ENCODE results near the gene SLC25A19.

The SLC25A19 gene

DNA sequence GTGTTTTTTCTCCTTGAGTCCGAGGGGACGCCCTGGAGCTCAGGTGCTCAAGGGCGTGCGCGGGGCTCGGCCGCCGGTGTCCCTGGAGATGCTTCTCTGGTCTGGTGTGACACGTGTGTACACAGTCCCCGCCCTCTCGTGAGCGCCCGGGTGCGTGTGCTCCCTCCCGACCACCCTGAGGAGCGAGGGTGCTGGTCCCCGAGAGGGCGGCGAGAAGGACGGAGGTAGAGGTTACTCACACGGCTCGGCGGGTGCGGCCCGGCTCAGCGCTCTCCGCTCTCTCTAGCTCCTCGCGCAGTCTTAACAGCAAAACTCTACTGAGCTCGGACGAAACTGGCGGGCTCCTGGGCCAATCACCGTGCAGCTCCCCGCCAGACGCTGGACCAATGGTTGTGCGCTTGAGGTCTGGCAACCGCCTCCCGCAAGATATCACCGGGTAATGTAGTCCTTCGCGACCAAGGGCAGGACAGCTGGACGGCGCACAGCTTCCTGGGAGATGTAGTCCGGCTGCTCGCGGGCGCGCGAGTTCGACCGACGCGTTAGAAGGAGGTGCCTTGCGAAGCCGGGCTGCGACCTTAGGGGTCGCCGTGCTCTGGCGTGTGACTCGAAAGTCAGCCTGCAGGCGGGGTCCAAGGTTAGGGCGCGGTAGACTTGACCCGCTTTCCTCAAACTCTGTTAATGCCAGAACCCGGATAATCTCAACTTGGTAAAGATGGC lies at the start of gene SLC25A19:
Gene SLC25A19, minus strand, starts transcription at position 319 of the 717 bp plus-strand sequence. CDS start 2,669 bp downstream, outside the sequence.
- peak; percentile 96 to 98 (median 97) for DNase-seq

DNA sequence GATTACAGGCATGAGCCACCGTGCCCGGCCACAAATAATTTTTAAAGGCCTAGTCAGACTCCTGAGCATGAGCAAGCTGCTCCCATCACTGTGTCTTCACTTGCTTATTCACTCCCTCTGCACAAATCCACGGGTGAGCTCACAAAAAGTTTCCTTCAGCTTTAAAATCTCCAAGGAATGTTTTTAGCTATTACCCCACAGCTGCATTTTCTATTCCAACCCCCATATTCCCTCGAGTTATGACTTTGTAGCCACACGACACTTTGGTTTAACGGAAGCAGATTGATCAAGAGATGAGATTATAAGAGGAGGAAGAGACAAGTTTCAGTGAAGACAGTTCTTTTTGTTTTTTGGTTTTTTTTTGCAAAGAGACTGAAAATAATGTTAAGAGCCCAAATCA lies 49.1 kb upstream of the SLC25A19 start:
- DNase-seq: no peak

DNA sequence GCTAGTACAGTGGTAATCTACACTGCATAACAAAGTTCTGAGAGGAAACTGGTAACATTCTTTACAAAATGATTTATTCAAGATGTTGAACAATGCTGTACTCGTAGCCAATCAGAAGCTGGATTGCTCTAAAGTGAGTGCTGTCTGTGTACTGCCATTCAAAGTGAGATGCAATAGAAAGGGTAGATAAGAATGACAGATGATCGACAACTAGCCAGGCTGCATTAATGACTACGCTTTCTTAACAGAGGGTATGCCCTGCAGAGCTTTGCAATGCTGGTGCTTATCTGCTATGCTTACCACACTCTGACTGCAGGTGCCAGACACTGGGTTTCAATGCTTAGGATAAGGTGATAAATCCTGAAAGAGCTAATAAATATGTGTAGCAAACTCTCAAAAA lies 46.1 kb upstream of the SLC25A19 start:
- DNase-seq: no peak

DNA sequence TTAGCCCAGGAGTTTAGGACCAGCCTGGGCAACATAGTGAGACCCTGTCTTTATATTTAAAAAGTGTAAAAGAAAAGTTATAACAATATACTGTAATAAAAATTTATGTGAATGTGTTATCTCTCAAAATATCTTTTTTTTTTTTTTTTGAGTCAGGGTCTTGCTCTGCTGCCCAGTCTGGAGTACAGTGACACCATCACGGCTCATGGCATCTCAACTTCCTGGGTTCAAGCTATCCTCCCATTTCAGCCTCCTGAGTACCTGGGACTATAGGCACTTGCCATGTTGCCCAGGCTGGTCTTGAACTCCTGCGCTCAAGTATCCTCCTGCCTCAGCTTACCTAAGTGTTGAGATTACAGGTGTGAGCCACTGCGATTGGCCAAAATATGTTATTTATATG lies 45.5 kb upstream of the SLC25A19 start:
- no peak for DNase-seq

GRCh38 chr17:75331671-75332070 lies 42.4 kb upstream of the SLC25A19 start:
- no peak for DNase-seq

DNA sequence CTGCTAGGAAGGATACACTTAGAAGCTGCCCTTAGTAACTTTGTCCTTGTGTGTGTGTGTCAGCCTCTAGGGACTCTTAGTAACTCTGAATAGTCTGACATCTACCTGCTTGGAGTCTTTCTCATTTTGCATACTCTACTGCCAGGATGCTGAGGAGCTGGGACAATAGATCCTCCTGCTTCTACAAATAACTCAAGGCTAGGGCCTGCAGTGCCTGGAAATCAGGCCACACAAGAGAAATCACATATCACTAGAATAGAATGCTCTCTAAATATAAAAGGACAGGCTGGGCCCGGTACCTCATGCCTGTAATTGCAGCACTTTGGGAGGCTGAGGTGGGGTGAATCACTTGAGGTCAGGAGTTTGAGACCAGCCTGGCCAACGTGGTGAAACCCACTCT lies 38.5 kb upstream of the SLC25A19 start:
- no peak for DNase-seq

- no peak for DNase-seq
These were observed 37.1 kb upstream of the SLC25A19 start for GRCh38 chr17:75326226-75326848.

DNA sequence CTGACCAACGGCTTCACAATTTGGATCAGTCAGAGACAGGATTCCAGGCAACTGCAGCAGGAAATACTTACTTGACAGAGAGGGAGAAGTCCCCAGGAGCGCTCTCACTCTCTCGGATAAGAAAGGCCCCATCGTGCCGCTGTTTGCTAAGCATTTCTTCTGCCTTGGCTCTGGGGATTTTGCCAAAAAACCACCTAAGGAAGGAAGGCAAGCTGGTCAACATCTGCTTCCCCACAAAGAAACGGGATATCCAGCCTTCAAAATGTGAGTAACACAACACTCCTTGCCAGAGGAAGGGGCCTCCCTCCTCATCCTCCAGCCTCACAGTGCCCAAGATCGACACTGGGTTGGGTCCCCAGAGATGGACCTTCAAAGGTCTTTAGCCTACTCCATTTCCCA lies 36.6 kb upstream of the SLC25A19 start:
- no peak for DNase-seq

DNA sequence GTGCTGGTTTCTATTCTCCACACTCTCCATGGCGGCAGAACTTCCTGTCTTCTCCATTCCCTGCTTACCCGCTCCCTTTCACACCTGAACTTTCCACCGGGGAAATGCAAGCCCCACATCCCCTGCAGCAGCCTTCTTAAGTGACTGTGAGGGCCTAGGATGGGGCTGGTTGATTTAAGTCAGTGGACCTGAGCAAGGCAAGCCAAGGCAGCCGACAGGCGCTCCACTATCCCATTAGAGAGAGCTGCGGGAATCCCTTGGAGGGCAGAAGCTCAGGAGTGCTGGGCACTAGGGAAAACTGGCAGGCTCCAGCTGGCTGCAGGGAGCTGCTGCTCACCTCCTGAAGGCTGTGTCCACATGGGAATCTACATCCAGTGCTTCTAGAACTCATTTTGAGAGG lies 36.1 kb upstream of the SLC25A19 start:
- no peak for DNase-seq

- DNase-seq: no peak
These were observed 32.3 kb upstream of the SLC25A19 start for GRCh38 chr17:75321506-75321905.

DNA sequence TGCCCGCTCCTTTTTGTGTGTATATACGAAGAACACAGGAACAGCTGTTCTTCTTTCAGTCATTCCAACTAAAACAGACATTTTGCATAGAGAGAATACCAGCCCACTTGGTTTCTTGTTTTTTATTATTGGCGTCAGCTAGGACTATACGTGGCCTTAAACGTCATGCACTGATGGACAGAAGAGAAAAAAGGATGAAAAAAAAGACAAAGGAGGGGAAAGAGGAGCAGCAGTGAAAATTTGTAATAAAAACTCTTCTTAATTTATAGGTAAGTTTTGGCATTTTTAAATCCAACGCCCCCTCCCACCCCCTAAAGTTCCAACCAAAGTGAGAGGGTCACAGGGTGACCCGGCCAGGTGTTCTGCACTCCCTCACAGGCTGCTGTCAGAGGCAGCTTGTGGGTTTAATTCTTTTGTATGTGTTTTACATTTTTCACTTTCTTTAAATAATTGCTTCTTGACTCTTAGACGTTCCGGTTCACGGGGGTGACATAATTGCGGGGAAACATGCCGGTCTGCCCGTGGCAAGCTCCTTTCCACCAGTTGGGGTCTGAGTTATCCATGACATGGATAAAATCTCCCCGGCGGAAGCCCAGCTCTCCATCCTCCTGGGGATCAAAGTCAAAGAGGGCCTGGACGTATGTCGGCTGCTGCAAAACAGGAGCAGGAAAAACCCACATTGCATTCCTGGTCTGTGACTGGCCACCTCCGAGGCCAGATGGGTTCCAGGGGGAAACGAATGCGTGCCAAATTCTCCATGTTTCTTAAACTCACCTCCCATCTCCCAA lies 30.9 kb upstream of the SLC25A19 start:
- no peak for DNase-seq

- DNase-seq: no peak
These were observed 29.5 kb upstream of the SLC25A19 start for GRCh38 chr17:75318615-75319222.

GRCh38 chr17:75318211-75318610 lies 29.0 kb upstream of the SLC25A19 start:
- DNase-seq: no peak

- no peak for DNase-seq
These were observed 28.4 kb upstream of the SLC25A19 start for GRCh38 chr17:75317671-75318070.

DNA sequence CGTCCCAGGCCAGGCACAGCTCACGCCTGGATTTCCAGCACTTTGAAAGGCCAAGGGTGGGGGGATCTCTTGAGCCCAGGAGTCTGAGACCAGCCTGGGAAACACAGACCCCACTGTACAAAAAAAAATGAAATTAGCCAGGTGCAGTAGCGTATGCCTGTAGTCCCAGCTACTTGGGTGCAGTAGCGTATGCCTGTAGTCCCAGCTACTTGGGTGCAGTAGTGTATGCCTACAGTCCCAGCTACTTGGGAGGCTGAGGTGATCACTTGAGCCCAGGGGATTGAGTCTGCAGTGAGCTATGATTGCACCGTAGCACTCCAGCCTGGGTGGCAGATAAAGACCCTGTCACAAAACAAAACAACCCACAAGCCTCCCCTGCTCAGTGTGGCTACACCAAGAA lies 27.0 kb upstream of the SLC25A19 start:
- DNase-seq: no peak

- DNase-seq: no peak
These were observed 26.5 kb upstream of the SLC25A19 start for GRCh38 chr17:75315541-75316243.

DNA sequence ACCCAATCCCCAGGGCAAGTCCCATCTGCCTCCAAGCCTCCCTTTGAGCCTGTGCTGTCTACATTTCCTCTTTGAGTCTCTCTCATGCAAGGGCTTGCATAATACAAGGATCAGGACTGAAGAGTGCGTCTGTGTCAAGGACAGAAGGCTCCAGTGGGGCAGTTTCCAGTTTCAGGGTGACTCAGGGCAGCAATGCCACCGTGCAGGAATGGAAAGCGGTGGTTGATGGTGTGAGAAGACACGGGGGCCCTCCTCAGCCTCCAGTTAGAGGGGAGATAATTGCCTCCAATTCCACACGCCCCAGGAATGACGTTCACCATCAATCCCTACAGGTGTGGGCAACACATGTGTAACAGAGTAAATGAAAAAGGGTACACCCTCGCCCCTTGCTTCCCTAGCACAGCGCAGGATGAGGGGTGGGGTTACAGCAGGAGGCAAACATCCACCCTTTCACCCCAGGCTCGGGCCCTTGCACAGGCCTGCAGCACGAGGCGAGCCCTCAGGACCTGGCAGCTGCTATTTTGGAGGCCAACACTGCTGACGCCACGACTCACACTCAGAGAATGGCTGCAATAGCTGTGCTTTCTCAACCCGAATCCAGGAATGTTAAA lies 24.8 kb upstream of the SLC25A19 start:
- DNase-seq: no peak

- DNase-seq: no peak
These were observed 19.7 kb upstream of the SLC25A19 start for GRCh38 chr17:75308732-75309629.

GRCh38 chr17:75307957-75308731 lies 18.9 kb upstream of the SLC25A19 start:
- DNase-seq: no peak

GRCh38 chr17:75301502-75302206 lies 12.4 kb upstream of the SLC25A19 start:
- no peak for DNase-seq

Measured in NCI-H1417 (cell line).